Loucy (cell line): ENCODE results near the gene EEFSEC.

Experiments
- H2AFZ ChIP-seq: fragments of 200-600 bp; sonication (generic); 2 replicates; pipeline ENCODE4 v1.6.0; 2016; ENCODE audit warnings: antibody characterized with exemption, mild to moderate bottlenecking, low read length, moderate library complexity
- H3F3A ChIP-seq: fragments of 200-600 bp; 2 replicates; pipeline ENCODE4 v1.6.0; 2016; ENCODE audit warnings: antibody characterized with exemption, low read depth, mild to moderate bottlenecking
- H3K27me3 ChIP-seq: fragments of 200-600 bp; sonication (generic); 2 replicates; pipeline ENCODE4 v1.6.1; 2014; ENCODE audit warnings: low read length, mild to moderate bottlenecking; ENCODE audit not compliant: insufficient read depth, poor library complexity, severe bottlenecking
- H3K36me3 ChIP-seq: fragments of 200-600 bp; sonication (generic); 2 replicates; pipeline ENCODE4 v1.6.1; 2016; ENCODE audit warnings: low read length; ENCODE audit not compliant: insufficient read depth
- H3K4me1 ChIP-seq: fragments of 200-600 bp; sonication (generic); 2 replicates; pipeline ENCODE4 v1.5.1; 2014; ENCODE audit warnings: low read length, mild to moderate bottlenecking; ENCODE audit not compliant: insufficient read depth, poor library complexity, severe bottlenecking
- H3K4me2 ChIP-seq: fragments of 200-600 bp; sonication (generic); 2 replicates; pipeline ENCODE4 v1.6.0; 2014; ENCODE audit warnings: antibody characterized with exemption, low read length, low read depth, mild to moderate bottlenecking; ENCODE audit not compliant: poor library complexity, severe bottlenecking
- H3K4me3 ChIP-seq: fragments of 200-600 bp; sonication (generic); 2 replicates; pipeline ENCODE4 v1.5.1; 2014; ENCODE audit warnings: low read length, mild to moderate bottlenecking, mixed read lengths; ENCODE audit not compliant: poor library complexity, severe bottlenecking
- H3K79me2 ChIP-seq: fragments of 200-600 bp; sonication (generic); 2 replicates; pipeline ENCODE4 v1.6.1; 2014; ENCODE audit warnings: low read length; ENCODE audit not compliant: insufficient read depth
- H3K9ac ChIP-seq: fragments of 200-600 bp; sonication (generic); 2 replicates; pipeline ENCODE4 v1.6.0; 2014; ENCODE audit warnings: mild to moderate bottlenecking, low read depth, low read length, moderate library complexity; ENCODE audit not compliant: poor library complexity, severe bottlenecking
- H3K9me2 ChIP-seq: fragments of 200-600 bp; sonication (generic); replicated peaks from 2 replicates; pipeline ENCODE4 v1.6.1; 2016; ENCODE audit warnings: low read depth, low read length, mixed read lengths
- H3K9me3 ChIP-seq: fragments of 200-600 bp; sonication (generic); 2 replicates; pipeline ENCODE4 v1.6.1; 2014; ENCODE audit warnings: mild to moderate bottlenecking, antibody characterized with exemption, low read length, low read depth; ENCODE audit not compliant: insufficient read depth
- H4K20me1 ChIP-seq: fragments of 200-600 bp; sonication (generic); 2 replicates; pipeline ENCODE4 v1.6.0; 2014; ENCODE audit warnings: antibody characterized with exemption, low read length, mild to moderate bottlenecking; ENCODE audit not compliant: insufficient read depth, poor library complexity, severe bottlenecking
- CTCF ChIP-seq: fragments of 200-600 bp; sonication (generic); conservative IDR thresholded peaks from 2 replicates; pipeline ENCODE4 v1.5.1; 2014; ENCODE audit warnings: mild to moderate bottlenecking, antibody characterized with exemption, low read length
- EZH2phosphoT487 ChIP-seq: fragments of 200-600 bp; IDR thresholded peaks from 2 replicates; pipeline ENCODE4 v1.6.1; 2018; ENCODE audit warnings: antibody characterized with exemption, mild to moderate bottlenecking, moderate library complexity, borderline replicate concordance

EEFSEC gene

GRCh38 chr3:128112357-128112968, 40.8 kb upstream of the EEFSEC start:
- H3K9ac ChIP-seq, result no peak overlapping the region
- peaks cover 13% of the 10 kb centered on the region for H3K4me1 ChIP-seq
- H4K20me1 ChIP-seq, result no peaks in the 10 kb centered on the region
- H3K36me3 ChIP-seq, result peaks cover 18% of the 10 kb centered on the region; the same call in 1 of the 2 replicates
- H3F3A ChIP-seq, result no peaks in the 10 kb centered on the region
- H3K79me2 ChIP-seq, result no peaks in the 10 kb centered on the region
- H3K9me2 ChIP-seq, result no peaks in the 10 kb centered on the region
- no peak overlapping the region for H2AFZ ChIP-seq
- no peaks in the 10 kb centered on the region for H3K9me3 ChIP-seq
- H3K4me3 ChIP-seq, result no peak overlapping the region
- H3K4me2 ChIP-seq, result no peak overlapping the region
- H3K27me3 ChIP-seq, result no peaks in the 10 kb centered on the region
- TF ChIP-seq CTCF, result no peak
- no peak for TF ChIP-seq EZH2phosphoT487

GRCh38 chr3:128113817-128114794, 39.2 kb upstream of the EEFSEC start:
- Histone ChIP-seq H3K27me3 (no peaks in the 10 kb centered on the region), H3K79me2 (no peaks in the 10 kb centered on the region)
- no peak for TF ChIP-seq EZH2phosphoT487
- TF ChIP-seq CTCF, result no peak

GRCh38 chr3:128122013-128122412, 31.3 kb upstream of the EEFSEC start:
- peaks cover 12% of the 10 kb centered on the region for H4K20me1 ChIP-seq
- H3K79me2 ChIP-seq, result peaks cover 21% of the 10 kb centered on the region
- TF ChIP-seq EZH2phosphoT487 (no peak), CTCF (no peak)
- no peak overlapping the region for H2AFZ ChIP-seq
- peaks cover 20% of the 10 kb centered on the region for H3K27me3 ChIP-seq
- H3K9me2 ChIP-seq, result no peaks in the 10 kb centered on the region
- H3K9me3 ChIP-seq, result no peaks in the 10 kb centered on the region
- H3K4me2 ChIP-seq, result peak overlapping the region; percentile 71
- H3K9ac ChIP-seq, result peak overlapping the region; percentile 94
- H3F3A ChIP-seq, result no peaks in the 10 kb centered on the region
- H3K4me3 ChIP-seq, result peak overlapping the region; percentile 99
- no peaks in the 10 kb centered on the region for H3K36me3 ChIP-seq
- H3K4me1 ChIP-seq, result peaks cover 20% of the 10 kb centered on the region

More at GRCh38 chr3:128113817-128114794, 39.2 kb upstream of the EEFSEC start:
- H3K4me2 ChIP-seq, result no peak overlapping the region
- H3F3A ChIP-seq, result no peaks in the 10 kb centered on the region
- H2AFZ ChIP-seq, result no peak overlapping the region
- H3K9me3 ChIP-seq, result no peaks in the 10 kb centered on the region
- no peaks in the 10 kb centered on the region for H3K9me2 ChIP-seq
- H3K4me3 ChIP-seq, result no peak overlapping the region
- peaks cover 10% of the 10 kb centered on the region; the same call in 1 of the 2 replicates for H3K36me3 ChIP-seq
- peaks cover 13% of the 10 kb centered on the region for H3K4me1 ChIP-seq
- H3K9ac ChIP-seq, result no peak overlapping the region
- H4K20me1 ChIP-seq, result no peaks in the 10 kb centered on the region
